Neural cell (in vitro differentiated cells): Measurements from ENCODE around the gene MAGI2. TPM values are rescaled to one million over a fixed set of nuclear protein-coding genes. Genes with fewer than 3 reads are reported as not detected.

Experiments used
- H2AFZ ChIP-seq: fragments of 200-600, 300-800 bp; sonication (generic), shearing (Covaris generic); 2 replicates; pipeline ENCODE4 v1.6.0; 2014; ENCODE audit warnings: low read depth, mild to moderate bottlenecking, antibody characterized with exemption, low read length, moderate library complexity
- H3F3A ChIP-seq: fragments of 200-600 bp; shearing (Covaris generic); 2 replicates; pipeline ENCODE4 v1.6.1; 2016; ENCODE audit warnings: mild to moderate bottlenecking, moderate library complexity, mixed read lengths, antibody characterized with exemption, low read length; ENCODE audit not compliant: insufficient read depth, poor library complexity, severe bottlenecking
- H3K27ac ChIP-seq: fragments of 200-600, 300-800 bp; sonication (generic), shearing (Covaris generic); 2 replicates; pipeline ENCODE4 v1.5.1; 2014; ENCODE audit warnings: mild to moderate bottlenecking, low read length, moderate library complexity
- H3K27me3 ChIP-seq: fragments of 300-800, 200-600 bp; sonication (generic), shearing (Covaris generic); 2 replicates; pipeline ENCODE4 v1.6.0; 2014; ENCODE audit warnings: mild to moderate bottlenecking, low read depth, low read length, moderate library complexity; ENCODE audit not compliant: insufficient read depth
- H3K36me3 ChIP-seq: fragments of 300-800, 200-600 bp; sonication (generic), shearing (Covaris generic); 2 replicates; pipeline ENCODE4 v1.5.1; 2014; ENCODE audit warnings: mild to moderate bottlenecking, antibody characterized with exemption, low read length, moderate library complexity; ENCODE audit not compliant: insufficient read depth
- H3K4me2 ChIP-seq: fragments of 300-800, 200-600 bp; sonication (generic), shearing (Covaris generic); 2 replicates; pipeline ENCODE4 v1.6.0; 2014; ENCODE audit warnings: mild to moderate bottlenecking, low read length
- H3K4me3 ChIP-seq: fragments of 300-800, 200-600 bp; sonication (generic), shearing (Covaris generic); 2 replicates; pipeline ENCODE4 v1.5.1; 2014; ENCODE audit warnings: mild to moderate bottlenecking, low read length, moderate library complexity
- H3K79me2 ChIP-seq: fragments of 200-600 bp; shearing (Covaris generic); replicated peaks from 2 replicates; pipeline ENCODE4 v1.6.0; 2014; ENCODE audit warnings: mild to moderate bottlenecking, low read length, moderate library complexity; ENCODE audit not compliant: insufficient read depth
- H3K9ac ChIP-seq: fragments of 300-800, 200-600 bp; sonication (generic), shearing (Covaris generic); 2 replicates; pipeline ENCODE4 v1.6.1; 2016; ENCODE audit warnings: mild to moderate bottlenecking, low read length, mixed read lengths
- H3K9me2 ChIP-seq: fragments of 200-600 bp; shearing (Covaris generic); 2 replicates; pipeline ENCODE4 v1.6.1; 2016; ENCODE audit warnings: mild to moderate bottlenecking, low read length, mixed read lengths; ENCODE audit not compliant: insufficient read depth
- H3K9me3 ChIP-seq: fragments of 200-600, 300-800 bp; sonication (generic), shearing (Covaris generic); 2 replicates; pipeline ENCODE4 v1.6.1; 2016; ENCODE audit warnings: mild to moderate bottlenecking, mixed run types, low read length, moderate library complexity, mixed read lengths
- H4K20me1 ChIP-seq: fragments of 200-600 bp; shearing (Covaris generic); 2 replicates; pipeline ENCODE4 v1.6.1; 2016; ENCODE audit warnings: mild to moderate bottlenecking, mixed run types; ENCODE audit not compliant: insufficient read depth
- EP300 ChIP-seq: fragments of 450-650 bp; conservative IDR thresholded peaks from 2 replicates; pipeline ENCODE4 v1.6.1; 2014; ENCODE audit warnings: antibody characterized with exemption, mild to moderate bottlenecking, moderate library complexity; ENCODE audit not compliant: poor library complexity, severe bottlenecking
- EZH2 ChIP-seq: fragments of 200-600, 300-800 bp; shearing (Covaris generic), sonication (generic); IDR thresholded peaks from 2 replicates; pipeline ENCODE4 v1.6.1; 2014; ENCODE audit warnings: antibody characterized with exemption, low read length, borderline replicate concordance, mild to moderate bottlenecking; ENCODE audit not compliant: insufficient read depth, poor library complexity, severe bottlenecking
- MXI1 ChIP-seq: fragments of 450-650 bp; conservative IDR thresholded peaks from 2 replicates; pipeline ENCODE4 v1.6.1; 2014; ENCODE audit warnings: antibody characterized with exemption, mild to moderate bottlenecking; ENCODE audit not compliant: poor library complexity, severe bottlenecking
- POLR2AphosphoS5 ChIP-seq: IDR thresholded peaks from 2 replicates; pipeline ENCODE4 v1.6.1; 2012
- RAD21 ChIP-seq: fragments of 450-650 bp; conservative IDR thresholded peaks from 2 replicates; pipeline ENCODE4 v1.6.1; 2014; ENCODE audit warnings: antibody characterized with exemption, mild to moderate bottlenecking, moderate library complexity
- SMC3 ChIP-seq: fragments of 450-650 bp; conservative IDR thresholded peaks from 2 replicates; pipeline ENCODE4 v1.6.1; 2014; ENCODE audit warnings: antibody characterized with exemption, mild to moderate bottlenecking, moderate library complexity; ENCODE audit not compliant: poor library complexity
- TAF1 ChIP-seq: IDR thresholded peaks from 2 replicates; pipeline ENCODE4 v1.6.1; 2012; ENCODE audit warnings: low read depth
- polyA plus RNA-seq: library from polyadenylated mRNA; depleted of rRNA; stranded (reverse); fragments of >200 nt; gene quantifications from 2 replicates; pipeline ENCODE4 v1.2.3, GENCODE V29; 2014
- TF ChIP-seq, protein P1 (sequence below): IDR thresholded peaks from 2 replicates; pipeline ENCODE4 v1.6.1; 2012; ENCODE audit warnings: borderline replicate concordance
- TF ChIP-seq, protein P2 (sequence below): fragments of 450-650 bp; IDR thresholded peaks from 2 replicates; pipeline ENCODE4 v1.5.1; 2014; ENCODE audit warnings: antibody characterized with exemption, mild to moderate bottlenecking, moderate library complexity; ENCODE audit not compliant: poor library complexity, severe bottlenecking

Gene MAGI2
- polyA plus RNA-seq, 1 donor from 2014 or later: 19.3 TPM

DNA sequence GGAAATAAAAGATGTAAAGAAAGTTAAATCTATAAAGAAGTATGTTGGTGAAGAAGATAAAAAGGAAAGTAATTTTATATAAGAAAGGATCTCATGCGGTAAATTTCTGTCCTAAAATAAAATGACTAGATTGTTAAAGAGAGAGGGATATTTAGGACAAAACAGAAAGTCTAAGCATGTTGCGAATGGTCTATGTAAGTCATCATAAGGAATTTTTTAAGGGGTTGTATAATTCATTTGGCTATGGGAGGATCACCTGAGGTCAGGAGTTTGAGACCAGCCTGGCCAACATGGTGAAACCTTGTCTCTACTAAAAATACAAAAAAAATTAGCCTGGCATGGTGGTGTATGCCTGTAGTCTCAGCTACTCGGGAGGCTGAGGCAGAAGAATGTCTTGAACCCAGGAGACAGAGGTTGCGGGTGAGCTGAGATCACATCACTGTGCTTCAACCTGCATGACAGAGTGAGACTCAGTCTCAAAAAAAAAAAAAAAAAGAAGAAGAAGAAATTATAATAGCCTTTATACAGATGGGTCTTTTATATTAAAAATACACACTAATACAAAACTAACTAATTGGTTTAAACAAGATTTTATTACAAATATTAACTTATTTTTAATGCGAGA, 294.3 kb downstream of the MAGI2 start:
- Histone ChIP-seq H3F3A (no peaks in the 10 kb centered on the region), H3K27ac (no peak overlapping the region), H3K36me3 (no peaks in the 10 kb centered on the region), H3K27me3 (no peaks in the 10 kb centered on the region), H3K9me3 (no peaks in the 10 kb centered on the region), H3K4me3 (no peak overlapping the region), H2AFZ (no peak overlapping the region), H3K9me2 (no peaks in the 10 kb centered on the region), H3K4me2 (no peak overlapping the region), H3K9ac (no peak overlapping the region), H4K20me1 (no peaks in the 10 kb centered on the region), H3K79me2 (no peaks in the 10 kb centered on the region)
- no peak for TF ChIP-seq EP300
- TF ChIP-seq EZH2: no peak
- TF ChIP-seq, protein P1, sequence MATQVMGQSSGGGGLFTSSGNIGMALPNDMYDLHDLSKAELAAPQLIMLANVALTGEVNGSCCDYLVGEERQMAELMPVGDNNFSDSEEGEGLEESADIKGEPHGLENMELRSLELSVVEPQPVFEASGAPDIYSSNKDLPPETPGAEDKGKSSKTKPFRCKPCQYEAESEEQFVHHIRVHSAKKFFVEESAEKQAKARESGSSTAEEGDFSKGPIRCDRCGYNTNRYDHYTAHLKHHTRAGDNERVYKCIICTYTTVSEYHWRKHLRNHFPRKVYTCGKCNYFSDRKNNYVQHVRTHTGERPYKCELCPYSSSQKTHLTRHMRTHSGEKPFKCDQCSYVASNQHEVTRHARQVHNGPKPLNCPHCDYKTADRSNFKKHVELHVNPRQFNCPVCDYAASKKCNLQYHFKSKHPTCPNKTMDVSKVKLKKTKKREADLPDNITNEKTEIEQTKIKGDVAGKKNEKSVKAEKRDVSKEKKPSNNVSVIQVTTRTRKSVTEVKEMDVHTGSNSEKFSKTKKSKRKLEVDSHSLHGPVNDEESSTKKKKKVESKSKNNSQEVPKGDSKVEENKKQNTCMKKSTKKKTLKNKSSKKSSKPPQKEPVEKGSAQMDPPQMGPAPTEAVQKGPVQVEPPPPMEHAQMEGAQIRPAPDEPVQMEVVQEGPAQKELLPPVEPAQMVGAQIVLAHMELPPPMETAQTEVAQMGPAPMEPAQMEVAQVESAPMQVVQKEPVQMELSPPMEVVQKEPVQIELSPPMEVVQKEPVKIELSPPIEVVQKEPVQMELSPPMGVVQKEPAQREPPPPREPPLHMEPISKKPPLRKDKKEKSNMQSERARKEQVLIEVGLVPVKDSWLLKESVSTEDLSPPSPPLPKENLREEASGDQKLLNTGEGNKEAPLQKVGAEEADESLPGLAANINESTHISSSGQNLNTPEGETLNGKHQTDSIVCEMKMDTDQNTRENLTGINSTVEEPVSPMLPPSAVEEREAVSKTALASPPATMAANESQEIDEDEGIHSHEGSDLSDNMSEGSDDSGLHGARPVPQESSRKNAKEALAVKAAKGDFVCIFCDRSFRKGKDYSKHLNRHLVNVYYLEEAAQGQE: no peak
- TF ChIP-seq, protein P2, sequence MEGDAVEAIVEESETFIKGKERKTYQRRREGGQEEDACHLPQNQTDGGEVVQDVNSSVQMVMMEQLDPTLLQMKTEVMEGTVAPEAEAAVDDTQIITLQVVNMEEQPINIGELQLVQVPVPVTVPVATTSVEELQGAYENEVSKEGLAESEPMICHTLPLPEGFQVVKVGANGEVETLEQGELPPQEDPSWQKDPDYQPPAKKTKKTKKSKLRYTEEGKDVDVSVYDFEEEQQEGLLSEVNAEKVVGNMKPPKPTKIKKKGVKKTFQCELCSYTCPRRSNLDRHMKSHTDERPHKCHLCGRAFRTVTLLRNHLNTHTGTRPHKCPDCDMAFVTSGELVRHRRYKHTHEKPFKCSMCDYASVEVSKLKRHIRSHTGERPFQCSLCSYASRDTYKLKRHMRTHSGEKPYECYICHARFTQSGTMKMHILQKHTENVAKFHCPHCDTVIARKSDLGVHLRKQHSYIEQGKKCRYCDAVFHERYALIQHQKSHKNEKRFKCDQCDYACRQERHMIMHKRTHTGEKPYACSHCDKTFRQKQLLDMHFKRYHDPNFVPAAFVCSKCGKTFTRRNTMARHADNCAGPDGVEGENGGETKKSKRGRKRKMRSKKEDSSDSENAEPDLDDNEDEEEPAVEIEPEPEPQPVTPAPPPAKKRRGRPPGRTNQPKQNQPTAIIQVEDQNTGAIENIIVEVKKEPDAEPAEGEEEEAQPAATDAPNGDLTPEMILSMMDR: no peak
- no peak for TF ChIP-seq RAD21
- TF ChIP-seq MXI1: no peak
- no peak for TF ChIP-seq SMC3
- TF ChIP-seq TAF1: no peak
- no peak for TF ChIP-seq POLR2AphosphoS5

DNA sequence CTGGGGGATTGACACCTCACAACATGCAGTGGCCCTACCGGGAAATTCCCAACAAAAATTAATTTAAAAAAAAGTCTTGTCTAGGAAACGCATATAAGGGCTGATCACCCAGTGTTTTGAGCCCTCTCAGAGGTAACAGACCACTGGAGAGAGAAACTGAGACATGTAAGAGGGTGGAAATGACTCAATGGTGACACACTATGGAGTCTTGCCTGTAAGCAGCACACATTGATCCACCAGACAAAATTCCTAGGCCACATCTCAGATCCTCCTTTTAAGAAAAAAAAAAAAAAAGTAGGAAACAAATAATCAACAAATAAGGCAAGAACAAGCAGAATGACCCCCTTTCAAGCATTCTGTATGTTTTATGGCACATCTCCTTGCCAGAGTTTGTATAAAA, 296.2 kb downstream of the MAGI2 start:
- no peaks in the 10 kb centered on the region for H3K36me3 ChIP-seq

More for the DNA sequence above, 296.2 kb downstream of the MAGI2 start:
- Histone ChIP-seq H3K9me2 (no peaks in the 10 kb centered on the region), H3K4me3 (no peak overlapping the region), H3K4me2 (no peak overlapping the region), H3F3A (no peaks in the 10 kb centered on the region), H3K27ac (no peak overlapping the region), H3K9me3 (no peaks in the 10 kb centered on the region), H3K27me3 (no peaks in the 10 kb centered on the region), H3K79me2 (no peaks in the 10 kb centered on the region), H4K20me1 (no peaks in the 10 kb centered on the region), H2AFZ (no peak overlapping the region), H3K9ac (no peak overlapping the region)
- TF ChIP-seq, protein P2: no peak
- no peak for TF ChIP-seq EP300
- TF ChIP-seq RAD21: no peak
- TF ChIP-seq SMC3: no peak
- TF ChIP-seq MXI1: no peak
- no peak for TF ChIP-seq EZH2
- no peak for TF ChIP-seq TAF1
- TF ChIP-seq, protein P1: no peak
- no peak for TF ChIP-seq POLR2AphosphoS5
